Activated T-cell treated with anti-CD3 and anti-CD28 coated beads, Interleukin-2, amount 50 U/mL, for 4 hours (primary cell): Measurements from ENCODE around the gene ST7. TPM values are rescaled to one million over a fixed set of nuclear protein-coding genes. Genes with fewer than 3 reads are reported as not detected.
"Not testable (repeated sequence)": the region's sequence is repeated elsewhere in the genome, so short reads cannot be mapped to it uniquely, and the experiment has no call there.

Experiments used
- ATAC-seq, 2 donors: fragments of 200-7000 bp; cut with Tn5 transposase; one replicate each; pipeline ENCODE4 v1.10.0; 2021
- DNase-seq: peaks from one replicate; pipeline ENCODE4 v3.0.0-alpha.2; 2020
- H3K27me3 Mint-ChIP-seq: one replicate; pipeline ENCODE4 v1.8.0; 2021; ENCODE audit warnings: low read depth, mixed read lengths
- H3K36me3 Mint-ChIP-seq: one replicate; pipeline ENCODE4 v1.8.0; 2022; ENCODE audit warnings: mixed read lengths; ENCODE audit not compliant: insufficient read depth
- H3K4me1 Mint-ChIP-seq: one replicate; pipeline ENCODE4 v1.8.0; 2021; ENCODE audit warnings: low read depth, mixed read lengths
- H3K4me3 Mint-ChIP-seq: one replicate; pipeline ENCODE4 v1.8.0; 2021; ENCODE audit warnings: mild to moderate bottlenecking, moderate library complexity, mixed read lengths
- H3K9me3 Mint-ChIP-seq: one replicate; pipeline ENCODE4 v1.8.0; 2021; ENCODE audit warnings: mixed read lengths
- total RNA-seq, 3 donors: library from RNA; stranded (reverse); gene quantifications; one replicate each; pipeline ENCODE4 v1.2.1, GENCODE V29; 2021

The ST7 gene
- total RNA-seq, 3 donors from 2014 or later, result 7.7 to 10.5 (median 10.0) TPM

- no peaks in the 10 kb centered on the region for H3K4me1 Mint-ChIP-seq
- no peak for DNase-seq
- ATAC-seq, result no peak
- no peak overlapping the region for H3K4me3 Mint-ChIP-seq
- no peaks in the 10 kb centered on the region for H3K36me3 Mint-ChIP-seq
- no peaks in the 10 kb centered on the region for H3K27me3 Mint-ChIP-seq
- H3K9me3 Mint-ChIP-seq, result peaks cover 9% of the 10 kb centered on the region
Measured at GRCh38 chr7:117229350-117229749, 276.0 kb downstream of the ST7 start.

DNA sequence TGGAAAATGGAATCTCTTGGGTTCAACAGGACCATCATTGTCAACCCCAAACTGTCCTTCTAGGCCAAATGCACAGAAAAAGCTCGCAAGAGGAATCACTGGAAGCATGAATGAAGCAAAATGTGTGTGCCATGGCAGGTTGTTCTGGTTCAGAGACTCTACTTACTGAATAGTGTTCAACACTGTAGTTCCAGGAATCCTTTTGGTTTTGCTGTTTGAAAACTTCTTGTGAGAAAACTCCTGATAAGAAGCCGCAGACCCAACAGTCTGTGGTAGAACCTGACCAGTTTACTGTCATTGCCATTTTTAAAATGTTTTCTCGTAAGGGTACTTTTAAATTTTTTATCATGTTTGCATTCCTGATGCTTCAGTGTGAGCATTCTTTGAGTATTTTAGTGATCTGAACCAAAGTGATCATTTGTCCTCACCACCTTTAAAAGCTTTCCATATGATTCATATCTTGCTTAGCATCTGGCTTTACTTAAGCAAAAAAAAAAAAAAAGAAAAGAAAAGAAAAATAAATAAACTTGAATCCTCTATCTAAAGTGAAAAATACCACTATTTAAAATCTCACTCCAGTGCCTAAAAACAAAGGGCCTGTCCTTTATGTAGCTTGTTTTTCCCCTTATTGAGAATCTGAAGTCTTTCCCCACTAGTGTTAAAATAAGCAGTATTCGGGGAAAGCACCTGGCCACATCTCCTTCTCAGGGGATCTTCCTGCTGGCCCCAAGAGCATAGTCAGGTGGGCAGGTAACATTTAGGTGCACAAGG is 277.2 kb downstream of the ST7 start:
- no peaks in the 10 kb centered on the region for H3K36me3 Mint-ChIP-seq
- no peaks in the 10 kb centered on the region for H3K27me3 Mint-ChIP-seq
- no peak overlapping the region for H3K4me3 Mint-ChIP-seq
- H3K4me1 Mint-ChIP-seq, result no peaks in the 10 kb centered on the region
- DNase-seq, result no peak
- ATAC-seq, result no peak
- H3K9me3 Mint-ChIP-seq, result peaks cover 12% of the 10 kb centered on the region

- no peaks in the 10 kb centered on the region for H3K36me3 Mint-ChIP-seq
- H3K9me3 Mint-ChIP-seq, result peaks cover 12% of the 10 kb centered on the region
- ATAC-seq (no peak), DNase-seq (no peak)
- no peaks in the 10 kb centered on the region for H3K27me3 Mint-ChIP-seq
- no peak overlapping the region for H3K4me3 Mint-ChIP-seq
- H3K4me1 Mint-ChIP-seq, result no peaks in the 10 kb centered on the region
Measured at GRCh38 chr7:117231047-117231359, 277.7 kb downstream of the ST7 start.

GRCh38 chr7:117237646-117238045 is 284.3 kb downstream of the ST7 start:
- Mint-ChIP-seq H3K36me3 (no peaks in the 10 kb centered on the region), H3K9me3 (peaks cover 10% of the 10 kb centered on the region), H3K4me3 (no peak overlapping the region), H3K27me3 (peaks cover 7% of the 10 kb centered on the region), H3K4me1 (no peaks in the 10 kb centered on the region)
- no peak for DNase-seq
- no peak for ATAC-seq

GRCh38 chr7:117238472-117238871 is 285.2 kb downstream of the ST7 start:
- no peak for ATAC-seq

DNA sequence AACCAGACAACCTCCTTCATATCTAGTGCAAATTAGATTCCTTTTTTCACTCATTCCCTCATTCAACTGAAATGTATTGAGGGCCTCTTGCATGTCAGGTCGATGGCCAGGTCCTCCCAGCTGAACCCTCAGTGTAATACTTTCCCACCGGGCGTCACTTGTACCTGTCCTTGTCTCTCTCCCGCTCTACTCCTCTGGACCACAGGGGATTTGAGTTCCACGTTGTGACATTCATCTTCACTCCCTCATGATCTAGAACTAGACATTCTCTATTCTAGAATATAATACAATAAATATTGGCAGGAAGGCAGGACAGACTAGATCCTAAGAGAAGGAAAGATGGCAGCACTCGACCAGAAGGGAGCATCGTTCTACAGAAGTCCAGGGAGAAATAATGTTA is 285.6 kb downstream of the ST7 start:
- Mint-ChIP-seq H3K36me3 (no peaks in the 10 kb centered on the region), H3K27me3 (peaks cover 7% of the 10 kb centered on the region), H3K4me1 (no peaks in the 10 kb centered on the region), H3K9me3 (peaks cover 3% of the 10 kb centered on the region), H3K4me3 (no peak overlapping the region)
- DNase-seq (no peak), ATAC-seq (no peak)

More at GRCh38 chr7:117238472-117238871, 285.2 kb downstream of the ST7 start:
- peaks cover 6% of the 10 kb centered on the region for H3K9me3 Mint-ChIP-seq
- H3K36me3 Mint-ChIP-seq, result no peaks in the 10 kb centered on the region
- no peak overlapping the region for H3K4me3 Mint-ChIP-seq
- H3K27me3 Mint-ChIP-seq, result peaks cover 7% of the 10 kb centered on the region
- H3K4me1 Mint-ChIP-seq, result no peaks in the 10 kb centered on the region
- DNase-seq, result no peak

- peaks cover 2% of the 10 kb centered on the region for H3K9me3 Mint-ChIP-seq
- DNase-seq, result no peak
Measured at GRCh38 chr7:117241088-117241487, 287.8 kb downstream of the ST7 start.

GRCh38 chr7:117243390-117243789 is 290.1 kb downstream of the ST7 start:
- peaks cover 4% of the 10 kb centered on the region for H3K9me3 Mint-ChIP-seq
- no peaks in the 10 kb centered on the region for H3K4me1 Mint-ChIP-seq
- ATAC-seq, result no peak
- DNase-seq, result no peak
- no peaks in the 10 kb centered on the region for H3K36me3 Mint-ChIP-seq
- H3K4me3 Mint-ChIP-seq, result no peak overlapping the region
- H3K27me3 Mint-ChIP-seq, result peaks cover 7% of the 10 kb centered on the region

More at GRCh38 chr7:117241088-117241487, 287.8 kb downstream of the ST7 start:
- H3K36me3 Mint-ChIP-seq, result no peaks in the 10 kb centered on the region
- ATAC-seq, result no peak
- peaks cover 7% of the 10 kb centered on the region for H3K27me3 Mint-ChIP-seq
- H3K4me3 Mint-ChIP-seq, result no peak overlapping the region
- no peaks in the 10 kb centered on the region for H3K4me1 Mint-ChIP-seq

DNA sequence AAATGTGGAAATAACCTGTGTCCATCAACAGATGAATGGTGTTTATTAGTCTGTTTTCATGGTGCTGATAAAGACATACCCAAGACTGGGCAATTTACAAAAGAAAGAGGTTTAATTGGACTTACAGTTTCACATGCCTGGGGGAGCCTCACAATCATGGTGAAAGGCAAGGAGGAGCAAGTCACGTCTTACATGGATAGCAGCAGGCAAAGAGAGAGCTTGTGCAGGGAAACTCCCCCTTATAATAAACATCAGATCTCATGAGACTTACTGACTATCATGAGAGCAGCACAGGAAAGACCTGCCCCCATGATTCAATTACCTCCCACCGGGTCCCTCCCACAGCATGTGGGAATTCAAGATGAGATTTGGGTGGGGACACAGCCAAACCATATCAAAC is 292.4 kb downstream of the ST7 start:
- H3K36me3 Mint-ChIP-seq, H3K4me1 Mint-ChIP-seq, H3K27me3 Mint-ChIP-seq, ATAC-seq, H3K9me3 Mint-ChIP-seq, DNase-seq, H3K4me3 Mint-ChIP-seq: not testable (repeated sequence)

DNA sequence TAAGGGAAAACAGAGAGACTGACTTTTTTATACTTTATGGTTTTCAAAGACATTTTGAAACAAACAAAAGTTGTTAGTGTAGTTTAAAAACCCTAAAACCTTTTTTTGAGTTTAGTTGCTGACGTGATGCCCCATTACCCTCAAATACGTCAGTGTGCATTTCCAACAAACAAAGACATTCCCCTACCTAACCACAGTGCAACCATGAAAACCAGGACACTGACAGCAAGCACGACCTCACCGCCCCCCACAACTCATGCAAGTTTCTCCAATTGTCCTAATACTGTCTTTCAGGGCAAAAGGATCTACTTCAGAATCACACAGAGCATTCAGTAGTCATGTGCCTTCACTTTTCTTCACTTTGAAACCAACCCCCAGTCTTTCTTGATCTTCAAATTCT is 294.5 kb downstream of the ST7 start:
- DNase-seq (no peak), ATAC-seq (no peak)
- H3K27me3 Mint-ChIP-seq, result no peaks in the 10 kb centered on the region
- H3K36me3 Mint-ChIP-seq, result no peaks in the 10 kb centered on the region
- H3K4me3 Mint-ChIP-seq, result no peak overlapping the region
- no peaks in the 10 kb centered on the region for H3K4me1 Mint-ChIP-seq
- peaks cover 4% of the 10 kb centered on the region for H3K9me3 Mint-ChIP-seq

- H3K4me1 Mint-ChIP-seq, result no peaks in the 10 kb centered on the region
- no peaks in the 10 kb centered on the region for H3K36me3 Mint-ChIP-seq
- no peaks in the 10 kb centered on the region for H3K27me3 Mint-ChIP-seq
- DNase-seq, result no peak
- peaks cover 4% of the 10 kb centered on the region for H3K9me3 Mint-ChIP-seq
- ATAC-seq, result no peak
- H3K4me3 Mint-ChIP-seq, result no peak overlapping the region
Measured at GRCh38 chr7:117248829-117249228, 295.5 kb downstream of the ST7 start.

- H3K36me3 Mint-ChIP-seq, result no peaks in the 10 kb centered on the region
- ATAC-seq (no peak), DNase-seq (no peak)
- no peaks in the 10 kb centered on the region for H3K27me3 Mint-ChIP-seq
- peaks cover 4% of the 10 kb centered on the region for H3K9me3 Mint-ChIP-seq
- no peaks in the 10 kb centered on the region for H3K4me1 Mint-ChIP-seq
- no peak overlapping the region for H3K4me3 Mint-ChIP-seq
Measured at GRCh38 chr7:117249696-117250095, 296.4 kb downstream of the ST7 start.

GRCh38 chr7:117250245-117250644 is 296.9 kb downstream of the ST7 start:
- no peak for ATAC-seq
- no peak overlapping the region for H3K4me3 Mint-ChIP-seq
- H3K36me3 Mint-ChIP-seq, result no peaks in the 10 kb centered on the region
- H3K9me3 Mint-ChIP-seq, result peaks cover 4% of the 10 kb centered on the region
- H3K27me3 Mint-ChIP-seq, result no peaks in the 10 kb centered on the region
- no peak for DNase-seq
- no peaks in the 10 kb centered on the region for H3K4me1 Mint-ChIP-seq

GRCh38 chr7:117250801-117251200 is 297.5 kb downstream of the ST7 start:
- Mint-ChIP-seq H3K9me3 (peaks cover 4% of the 10 kb centered on the region), H3K36me3 (no peaks in the 10 kb centered on the region), H3K27me3 (peaks cover under 1% of the 10 kb centered on the region), H3K4me3 (no peak overlapping the region), H3K4me1 (no peaks in the 10 kb centered on the region)
- DNase-seq (no peak), ATAC-seq (no peak)

GRCh38 chr7:117251687-117252086 is 298.4 kb downstream of the ST7 start:
- H3K4me3 Mint-ChIP-seq, result no peak overlapping the region
- no peaks in the 10 kb centered on the region for H3K36me3 Mint-ChIP-seq
- ATAC-seq (no peak), DNase-seq (no peak)
- peaks cover 3% of the 10 kb centered on the region for H3K27me3 Mint-ChIP-seq
- no peaks in the 10 kb centered on the region for H3K9me3 Mint-ChIP-seq
- H3K4me1 Mint-ChIP-seq, result no peaks in the 10 kb centered on the region
